Upper lobe of left lung (tissue), 6 donors: ENCODE data around the gene FRMD3. TPM values are rescaled to one million over a fixed set of nuclear protein-coding genes. Genes with fewer than 3 reads are reported as not detected.

Experiments used
- ATAC-seq, 2 donors: fragments of 200-7000 bp; cut with Tn5 transposase; one replicate each; pipeline ENCODE4 v1.9.1; 2022; ENCODE audit warnings: mild to moderate bottlenecking in 2 of 2, moderate library complexity in 2 of 2; ENCODE audit not compliant: low FRiP score in 2 of 2
- DNase-seq, 2 donors: peaks; one replicate each; pipeline ENCODE4 v3.0.0-alpha.2; 2019 to 2020
- H3K27ac ChIP-seq, 4 donors: fragments of 200-600 bp; sonication (generic); one replicate each; pipeline ENCODE4 v1.5.1; 2016 to 2019
- H3K27me3 ChIP-seq, 4 donors: fragments of 200-600 bp; sonication (generic); one replicate each; pipeline ENCODE4 v1.5.1; 2017 to 2019
- H3K36me3 ChIP-seq, 4 donors: fragments of 200-600 bp; sonication (generic); one replicate each; pipeline ENCODE4 v1.5.1; 2016 to 2019
- H3K4me1 ChIP-seq, 4 donors: fragments of 200-600 bp; sonication (generic); one replicate each; pipeline ENCODE4 v1.5.1; 2018 to 2019
- H3K4me3 ChIP-seq, 4 donors: fragments of 200-600 bp; sonication (generic); one replicate each; pipeline ENCODE4 v1.5.1; 2017 to 2019; ENCODE audit warnings: mild to moderate bottlenecking in 2 of 4, moderate library complexity in 1 of 4
- H3K9me3 ChIP-seq, 4 donors: fragments of 200-600 bp; sonication (generic); one replicate each; pipeline ENCODE4 v1.5.1; 2018 to 2019
- CTCF ChIP-seq, 6 experiments: fragments of 450-650 bp in 4 of 6; fragments of 200-600 bp in 2 of 6; sonication (generic) in 2 of 6; IDR thresholded peaks; one replicate each; pipeline ENCODE4 v1.5.1; 2016 to 2019; ENCODE audit warnings: antibody characterized with exemption in 6 of 6
- EP300 ChIP-seq, 4 donors: sonication (generic); formaldehyde crosslinking; IDR thresholded peaks; one replicate each; pipeline ENCODE4 v1.5.1; 2017; ENCODE audit warnings: antibody characterized with exemption in 4 of 4, control low read depth in 2 of 4
- POLR2A ChIP-seq, 4 donors: fragments of 450-650 bp; IDR thresholded peaks; one replicate each; pipeline ENCODE4 v1.5.1; 2016 to 2017; ENCODE audit warnings: antibody characterized with exemption in 4 of 4, mild to moderate bottlenecking in 2 of 4
- POLR2AphosphoS5 ChIP-seq, 2 donors: sonication (generic); formaldehyde crosslinking; IDR thresholded peaks; one replicate each; pipeline ENCODE4 v1.5.1; 2017; ENCODE audit warnings: antibody characterized with exemption in 2 of 2
- WGBS, 2 donors: methylation state at CpG; one replicate each; pipeline ENCODE4 v1.1.5; 2017 to 2018; 5-methylcytosine and 5-hydroxymethylcytosine counted together
- total RNA-seq, 6 donors: library from RNA; depleted of rRNA in 4 of 6; stranded (reverse); fragments of >200 nt in 4 of 6; gene quantifications; one replicate each; pipeline versions ENCODE4 v1.1.0 to v1.2.1, GENCODE V29; 2016 to 2021
- donor health status: DM: no; HTN: no; CAD: no; lungs with moderate emphysema.
- donor health status: DM: no; HTN: yes; CAD: no; lungs with severe emphysema.

Gene FRMD3
- total RNA-seq: 10 to 100 TPM in 3 of 6 donors, 1 to 10 TPM in 3; 5.6 to 33.4 (median 10.4) TPM

- Histone ChIP-seq H3K4me3 (peak within 1 kb of the TSS; percentile 53 to 79 (median 62)), H3K4me1 (peaks cover 8 to 23% (median 18%) of the 10 kb centered on the region in 4 donors), H3K27ac (peak within 1 kb of the TSS; percentile 70 to 75 (median 70)), H3K27me3 (peaks cover 0 to 7% (median 0%) of the 10 kb centered on the region in 4 donors), H3K9me3 (no peaks in the 10 kb centered on the region), H3K36me3 (no peaks in the 10 kb centered on the region)
- 0 to 1% methylated on average over 6 to 36 of the region's 85 CpGs for WGBS, 2 donors
- DNase-seq (peak; percentile 82 to 94), ATAC-seq (peak; percentile 90 to 92)
- TF ChIP-seq CTCF (IDR thresholded peaks at IDR 0.05) (peak; percentile 56 to 92 (median 82)), EP300 (IDR thresholded peaks at IDR 0.05) (no peak), POLR2AphosphoS5 (IDR thresholded peaks at IDR 0.05) (peak in 1 of 2 donors; percentile 28), POLR2A (IDR thresholded peaks at IDR 0.05) (peak in 1 of 4 donors; percentile 45)
These were observed at the start of gene FRMD3 for GRCh38 chr9:83538172-83538889. TSS of gene FRMD3 (minus strand) at chr9:83538401. CDS start at chr9:83538231, 170 bp downstream.

GRCh38 chr9:83584995-83585394 lies 46.8 kb upstream of the FRMD3 start:
- Histone ChIP-seq H3K4me1 (no peaks in the 10 kb centered on the region), H3K27me3 (no peaks in the 10 kb centered on the region), H3K27ac (no peak overlapping the region), H3K4me3 (no peak overlapping the region), H3K36me3 (peaks cover 0 to 6% (median 0%) of the 10 kb centered on the region in 4 donors), H3K9me3 (no peaks in the 10 kb centered on the region)
- TF ChIP-seq EP300 (IDR thresholded peaks at IDR 0.05): no peak
- no peak for TF ChIP-seq POLR2AphosphoS5 (IDR thresholded peaks at IDR 0.05)
- no peak for TF ChIP-seq CTCF (IDR thresholded peaks at IDR 0.05)
- TF ChIP-seq POLR2A (IDR thresholded peaks at IDR 0.05): no peak
- DNase-seq (no peak), ATAC-seq (no peak)
- WGBS, 2 donors: 82 to 89% methylated on average over 4 of the region's 4 CpGs

- DNase-seq: peak in 1 of 2 donors; percentile 30
- H3K4me3 ChIP-seq: no peak overlapping the region
- no peaks in the 10 kb centered on the region for H3K9me3 ChIP-seq
- no peaks in the 10 kb centered on the region for H3K27me3 ChIP-seq
- TF ChIP-seq EP300 (IDR thresholded peaks at IDR 0.05): no peak
- peak; percentile 27 to 73 (median 63) for TF ChIP-seq CTCF (IDR thresholded peaks at IDR 0.05)
- no peak for TF ChIP-seq POLR2AphosphoS5 (IDR thresholded peaks at IDR 0.05)
- no peaks in the 10 kb centered on the region for H3K4me1 ChIP-seq
- WGBS, 2 donors: 68 to 74% methylated on average over 6 of the region's 6 CpGs
- no peak overlapping the region for H3K27ac ChIP-seq
- peak in 1 of 2 donors; percentile 69 for ATAC-seq
- H3K36me3 ChIP-seq: peaks cover 0 to 6% (median 0%) of the 10 kb centered on the region in 4 donors
These were observed 45.2 kb upstream of the FRMD3 start for GRCh38 chr9:83583151-83584014.

GRCh38 chr9:83582029-83582428 lies 43.8 kb upstream of the FRMD3 start:
- H3K4me1 ChIP-seq: no peaks in the 10 kb centered on the region
- no peak overlapping the region for H3K27ac ChIP-seq
- H3K36me3 ChIP-seq: peaks cover 0 to 6% (median 0%) of the 10 kb centered on the region in 4 donors
- no peak overlapping the region for H3K4me3 ChIP-seq
- 29 to 67% methylated on average over 1 of the region's 1 CpG for WGBS, 2 donors
- DNase-seq (no peak), ATAC-seq (no peak)
- TF ChIP-seq POLR2AphosphoS5 (IDR thresholded peaks at IDR 0.05) (no peak), EP300 (IDR thresholded peaks at IDR 0.05) (no peak), POLR2A (IDR thresholded peaks at IDR 0.05) (no peak), CTCF (IDR thresholded peaks at IDR 0.05) (no peak)
- peaks cover 0 to 4% (median 2%) of the 10 kb centered on the region in 4 donors for H3K9me3 ChIP-seq
- H3K27me3 ChIP-seq: no peaks in the 10 kb centered on the region
